HFFc6 (cell line): ENCODE results near the gene GPBP1. TPM values are rescaled to one million over a fixed set of nuclear protein-coding genes. Genes with fewer than 3 reads are reported as not detected.

Experiments used
- DNase-seq: peaks from one replicate; pipeline ENCODE4 v3.0.0-alpha.2; 2018
- H3K27ac Mint-ChIP-seq: 2 replicates; pipeline ENCODE4 v1.8.0; 2020; ENCODE audit warnings: mild to moderate bottlenecking, mixed read lengths
- H3K27me3 Mint-ChIP-seq: 2 replicates; pipeline ENCODE4 v1.8.0; 2021; ENCODE audit warnings: mild to moderate bottlenecking, moderate library complexity, mixed read lengths; ENCODE audit not compliant: insufficient read depth
- H3K36me3 Mint-ChIP-seq: 2 replicates; pipeline ENCODE4 v1.8.0; 2021; ENCODE audit warnings: low read depth, mixed read lengths
- H3K4me1 Mint-ChIP-seq: 2 replicates; pipeline ENCODE4 v1.8.0; 2020; ENCODE audit warnings: low read depth, mixed read lengths
- H3K4me3 Mint-ChIP-seq: 2 replicates; pipeline ENCODE4 v1.8.0; 2020; ENCODE audit warnings: mild to moderate bottlenecking, moderate library complexity, mixed read lengths
- H3K9me3 Mint-ChIP-seq: 2 replicates; pipeline ENCODE4 v1.8.0; 2020; ENCODE audit warnings: mild to moderate bottlenecking, mixed read lengths
- long read RNA-seq: library from polyadenylated mRNA; unstranded; transcript quantifications from one replicate; pipeline ENCODE4 v2.0.0, GENCODE V29; 2019
- total RNA-seq, 6 experiments: library from RNA; stranded (reverse); fragmentation: NEBNext Ultra II Directional; extraction: Animal tissue kit (Norgen Biotek cat#: 25700); gene quantifications; 2 replicates in 1 of 6; 3 replicates in 5 of 6; pipeline ENCODE4 v1.2.3, GENCODE V29; 2021
- TF ChIP-seq, protein P1 (sequence below): fragments of 200-600 bp; sonication (generic); IDR thresholded peaks from 2 replicates; pipeline ENCODE4 v1.5.0; 2021; ENCODE audit warnings: antibody characterized with exemption, mild to moderate bottlenecking

Gene GPBP1
- 10 to 100 TPM; 33.6 to 40.1 (median 36.5) TPM for total RNA-seq
- long read RNA-seq, full-length matches to known transcripts, result 14 of 49 reads
- long read RNA-seq, partial matches to known transcripts, result 22 of 49 reads
- long read RNA-seq, other reads (novel, unspliced or antisense), result 13 of 49 reads

DNA sequence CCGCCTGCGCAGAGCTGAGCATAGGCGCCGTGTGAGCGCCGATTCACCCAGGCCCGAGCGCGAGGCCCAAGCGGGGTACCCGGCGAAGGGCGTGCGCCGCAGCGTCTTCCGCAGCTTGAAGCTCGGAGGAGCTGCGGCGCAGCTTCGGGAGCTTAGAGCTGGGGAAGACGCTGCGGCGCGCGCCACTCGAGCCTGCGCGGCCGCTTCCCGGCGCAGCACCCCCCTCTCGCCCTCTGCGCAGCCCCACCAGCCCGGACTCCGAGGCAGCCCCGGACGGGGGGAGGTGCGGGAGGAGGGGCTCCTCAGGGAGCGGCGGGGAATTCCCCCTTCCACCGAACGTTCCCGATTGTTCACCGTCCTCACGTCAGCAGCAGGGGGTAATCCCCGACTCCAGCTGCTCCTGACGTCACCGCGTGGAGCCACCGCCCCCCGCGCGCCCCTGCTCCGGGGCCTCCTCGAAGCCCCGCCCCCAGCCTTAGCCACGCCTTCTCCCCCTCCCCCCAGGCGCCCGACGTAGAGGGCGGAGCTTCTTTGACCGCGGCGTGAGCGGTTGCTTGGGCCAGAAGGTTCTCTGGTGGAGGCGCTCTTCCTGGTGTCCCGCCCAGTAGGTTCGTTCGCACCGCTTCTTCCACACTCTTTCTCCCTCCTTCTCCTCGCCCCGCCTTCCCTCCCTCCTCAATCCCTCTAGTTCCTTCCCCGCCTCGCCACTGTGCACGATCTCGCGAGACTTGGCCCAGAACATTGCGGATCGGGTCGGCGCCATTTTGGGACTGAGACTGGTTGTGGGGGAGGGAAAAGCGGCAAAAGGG, at the start of gene GPBP1:
Gene GPBP1, plus strand, starts transcription at position 741 of the 809 bp plus-strand sequence. CDS start 40,072 bp downstream, outside the sequence.
- peak; percentile 99 for DNase-seq
- Mint-ChIP-seq H3K4me1 (peaks cover 38% of the 10 kb centered on the region), H3K27me3 (0 out of 2 replicates have a peak, but pooled peaks cover 3% of the 10 kb centered on the region), H3K9me3 (no peaks in the 10 kb centered on the region), H3K4me3 (peak within 1 kb of the TSS; percentile 98), H3K36me3 (peaks cover 27% of the 10 kb centered on the region), H3K27ac (peak within 1 kb of the TSS; percentile 98)
- TF ChIP-seq, protein P1, sequence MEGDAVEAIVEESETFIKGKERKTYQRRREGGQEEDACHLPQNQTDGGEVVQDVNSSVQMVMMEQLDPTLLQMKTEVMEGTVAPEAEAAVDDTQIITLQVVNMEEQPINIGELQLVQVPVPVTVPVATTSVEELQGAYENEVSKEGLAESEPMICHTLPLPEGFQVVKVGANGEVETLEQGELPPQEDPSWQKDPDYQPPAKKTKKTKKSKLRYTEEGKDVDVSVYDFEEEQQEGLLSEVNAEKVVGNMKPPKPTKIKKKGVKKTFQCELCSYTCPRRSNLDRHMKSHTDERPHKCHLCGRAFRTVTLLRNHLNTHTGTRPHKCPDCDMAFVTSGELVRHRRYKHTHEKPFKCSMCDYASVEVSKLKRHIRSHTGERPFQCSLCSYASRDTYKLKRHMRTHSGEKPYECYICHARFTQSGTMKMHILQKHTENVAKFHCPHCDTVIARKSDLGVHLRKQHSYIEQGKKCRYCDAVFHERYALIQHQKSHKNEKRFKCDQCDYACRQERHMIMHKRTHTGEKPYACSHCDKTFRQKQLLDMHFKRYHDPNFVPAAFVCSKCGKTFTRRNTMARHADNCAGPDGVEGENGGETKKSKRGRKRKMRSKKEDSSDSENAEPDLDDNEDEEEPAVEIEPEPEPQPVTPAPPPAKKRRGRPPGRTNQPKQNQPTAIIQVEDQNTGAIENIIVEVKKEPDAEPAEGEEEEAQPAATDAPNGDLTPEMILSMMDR, result peak; percentile 18; the same call in 1 of the 2 replicates

- no peaks in the 10 kb centered on the region for H3K4me1 Mint-ChIP-seq
- H3K4me3 Mint-ChIP-seq, result no peak overlapping the region
- H3K36me3 Mint-ChIP-seq, result no peaks in the 10 kb centered on the region
- no peaks in the 10 kb centered on the region; the same call in 1 of the 2 replicates for H3K9me3 Mint-ChIP-seq
- peaks cover 7% of the 10 kb centered on the region for H3K27me3 Mint-ChIP-seq
- TF ChIP-seq, protein P1, result no peak
- no peak for DNase-seq
- H3K27ac Mint-ChIP-seq, result no peak overlapping the region
These were observed 45.5 kb upstream of the GPBP1 start for GRCh38 chr5:57128325-57128724.

- Mint-ChIP-seq H3K4me3 (no peak overlapping the region), H3K9me3 (no peaks in the 10 kb centered on the region), H3K4me1 (no peaks in the 10 kb centered on the region), H3K36me3 (no peaks in the 10 kb centered on the region), H3K27ac (no peak overlapping the region), H3K27me3 (peaks cover 12% of the 10 kb centered on the region)
- TF ChIP-seq, protein P1, result no peak
- DNase-seq, result no peak
These were observed 40.3 kb upstream of the GPBP1 start for GRCh38 chr5:57133574-57133973.

DNA sequence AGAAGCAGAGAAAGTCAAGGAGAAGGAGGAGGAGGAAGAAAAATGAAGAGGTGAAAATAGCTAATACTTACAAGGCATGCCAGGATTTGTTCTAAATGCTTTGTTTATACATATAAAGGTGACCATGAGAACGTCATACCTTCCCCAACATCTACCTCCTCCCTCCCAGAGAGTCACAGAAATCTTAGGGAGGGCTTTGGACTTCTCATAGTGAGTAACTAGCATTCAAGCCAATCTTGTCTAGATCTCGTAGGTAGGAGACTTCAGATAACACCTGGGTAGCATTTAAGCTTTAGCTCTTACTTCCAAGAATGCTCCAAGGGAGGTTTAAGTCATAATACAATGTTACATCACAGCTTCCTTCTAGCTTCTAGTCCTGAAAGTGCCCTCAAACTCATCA, 36.5 kb upstream of the GPBP1 start:
- peaks cover 12% of the 10 kb centered on the region for H3K27me3 Mint-ChIP-seq
- DNase-seq, result no peak
- TF ChIP-seq, protein P1, result no peak
- H3K4me1 Mint-ChIP-seq, result no peaks in the 10 kb centered on the region
- no peaks in the 10 kb centered on the region for H3K9me3 Mint-ChIP-seq
- no peak overlapping the region for H3K4me3 Mint-ChIP-seq
- no peaks in the 10 kb centered on the region for H3K36me3 Mint-ChIP-seq
- no peak overlapping the region for H3K27ac Mint-ChIP-seq

DNA sequence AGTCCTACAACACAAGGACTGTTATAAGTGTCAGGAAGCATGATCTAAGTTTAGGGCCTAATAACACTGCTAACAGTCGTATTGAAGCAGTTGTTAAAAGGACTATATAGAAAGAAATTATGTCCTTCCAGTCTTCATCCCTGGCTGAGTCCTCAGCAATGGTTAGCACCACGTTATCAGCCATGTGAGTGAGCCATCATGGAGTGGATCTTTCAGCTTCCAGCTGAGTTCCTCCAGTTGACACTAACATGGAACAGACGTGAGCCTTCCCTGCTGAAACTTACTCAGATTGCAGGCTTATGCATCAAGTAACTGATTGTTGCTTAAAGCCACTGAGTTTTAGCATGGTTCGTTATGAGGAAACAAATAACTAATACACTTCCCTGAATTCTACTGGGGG, 21.5 kb upstream of the GPBP1 start:
- Mint-ChIP-seq H3K27ac (no peak overlapping the region), H3K36me3 (peaks cover 5% of the 10 kb centered on the region; the same call in 1 of the 2 replicates), H3K4me1 (peaks cover 6% of the 10 kb centered on the region), H3K9me3 (peaks cover 4% of the 10 kb centered on the region), H3K4me3 (no peak overlapping the region), H3K27me3 (peaks cover 5% of the 10 kb centered on the region; the same call in 1 of the 2 replicates)
- TF ChIP-seq, protein P1, result no peak
- DNase-seq, result no peak
